ENCODE results near the gene SEC24C.
"Not testable (repeated sequence)": the region's sequence is repeated elsewhere in the genome, so short reads cannot be mapped to it uniquely, and the experiment has no call there.

Gene SEC24C

DNA sequence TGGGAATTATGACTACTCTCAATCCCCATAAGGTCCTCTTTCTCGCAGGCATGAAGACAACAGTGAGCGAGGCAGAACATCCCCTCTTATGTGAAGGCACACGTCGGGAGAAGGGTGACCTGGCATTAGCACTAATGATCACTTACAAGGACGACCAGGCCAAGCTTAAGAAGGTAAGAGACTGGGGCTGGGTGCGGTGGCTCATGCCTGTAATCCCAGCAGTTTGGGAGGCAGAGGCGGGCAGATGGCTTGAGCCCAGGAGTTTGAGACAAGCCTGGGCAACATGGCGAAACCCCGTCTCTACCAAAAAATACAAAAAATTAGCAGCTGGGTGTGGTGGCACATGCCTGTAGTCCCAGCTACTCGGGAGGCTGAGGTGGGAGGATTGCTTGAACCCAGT lies 51.3 kb downstream of the SEC24C start:
- not testable (repeated sequence) for DNase-seq

DNA sequence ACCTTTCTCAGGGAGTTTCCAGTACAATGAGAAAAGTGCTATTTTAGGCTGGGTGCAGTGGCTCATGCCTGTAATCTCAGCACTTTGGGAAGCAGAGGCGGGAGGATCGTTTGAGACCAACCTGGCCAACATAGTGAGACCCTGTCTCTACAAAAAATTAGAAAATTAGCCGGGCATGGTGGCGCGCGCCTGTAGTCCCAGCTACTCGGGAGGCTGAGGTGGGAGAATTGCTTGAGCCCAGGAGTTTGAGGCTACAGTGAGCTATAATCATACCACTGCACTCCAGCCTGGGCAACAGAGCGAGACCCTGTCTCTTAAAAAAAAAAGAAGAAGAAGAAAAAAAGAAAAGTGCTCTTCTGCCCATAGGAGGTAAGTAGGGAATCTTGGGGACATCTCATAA lies 51.9 kb downstream of the SEC24C start:
- not testable (repeated sequence) for DNase-seq

DNA sequence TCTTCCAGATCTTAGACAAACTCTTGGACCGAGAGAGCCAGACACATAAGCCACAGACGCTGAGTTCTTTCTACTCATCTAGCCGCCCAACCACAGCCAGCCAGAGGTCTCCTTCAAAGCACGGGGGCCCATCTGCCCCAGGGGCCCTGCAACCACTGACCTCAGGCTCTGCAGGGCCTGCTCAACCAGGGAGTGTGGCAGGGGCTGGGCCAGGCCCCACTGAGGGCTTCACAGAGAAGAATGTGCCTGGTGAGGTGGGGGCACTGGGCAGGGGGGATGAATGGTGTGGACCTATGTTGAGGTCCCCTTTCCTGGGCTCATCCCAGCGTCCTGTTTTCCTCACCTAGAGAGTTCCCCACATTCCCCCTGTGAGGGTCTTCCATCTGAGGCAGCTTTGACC lies 52.6 kb downstream of the SEC24C start:
- DNase-seq = no peak

DNA sequence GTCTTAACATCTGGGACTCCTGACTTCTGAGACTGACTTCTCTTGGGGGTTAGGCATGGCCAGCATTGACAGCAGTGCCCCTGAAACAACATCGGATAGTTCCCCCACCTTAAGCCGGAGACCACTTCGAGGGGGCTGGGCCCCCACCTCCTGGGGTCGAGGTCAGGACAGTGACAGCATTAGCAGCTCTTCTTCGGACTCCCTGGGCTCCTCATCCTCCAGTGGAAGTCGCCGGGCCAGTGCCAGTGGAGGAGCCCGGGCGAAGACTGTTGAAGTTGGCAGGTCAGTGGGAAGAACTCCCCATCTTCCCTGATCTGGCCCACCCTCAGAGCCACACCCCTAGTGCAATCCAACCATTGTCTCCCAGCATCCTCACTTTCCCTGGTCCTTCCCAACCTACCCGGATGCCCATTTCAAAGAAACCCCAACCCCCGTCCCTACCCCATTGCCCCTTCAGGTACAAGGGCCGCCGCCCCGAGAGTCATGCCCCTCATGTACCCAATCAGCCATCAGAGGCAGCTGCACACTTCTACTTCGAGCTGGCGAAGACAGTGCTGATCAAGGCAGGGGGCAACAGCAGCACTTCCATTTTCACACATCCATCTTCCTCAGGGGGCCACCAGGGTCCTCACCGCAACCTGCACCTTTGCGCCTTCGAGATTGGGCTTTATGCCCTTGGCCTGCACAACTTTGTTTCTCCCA lies 53.3 kb downstream of the SEC24C start:
- DNase-seq = no peak

DNA sequence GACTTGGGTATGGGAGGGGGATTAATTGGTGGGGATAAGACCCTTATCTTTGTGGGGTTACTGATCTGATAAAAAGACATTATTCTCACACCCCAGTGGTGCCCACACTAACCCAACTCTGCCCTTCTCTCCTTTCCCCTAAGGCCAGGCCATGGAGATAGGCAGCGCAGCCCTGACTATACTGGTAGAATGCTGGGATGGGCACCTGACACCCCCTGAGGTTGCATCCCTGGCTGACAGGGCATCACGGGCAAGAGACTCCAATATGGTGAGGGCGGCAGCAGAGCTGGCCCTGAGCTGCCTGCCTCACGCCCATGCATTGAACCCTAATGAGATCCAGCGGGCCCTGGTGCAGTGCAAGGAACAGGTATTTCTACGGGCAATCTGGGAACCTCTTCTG lies 53.9 kb downstream of the SEC24C start:
- DNase-seq = no peak

DNA sequence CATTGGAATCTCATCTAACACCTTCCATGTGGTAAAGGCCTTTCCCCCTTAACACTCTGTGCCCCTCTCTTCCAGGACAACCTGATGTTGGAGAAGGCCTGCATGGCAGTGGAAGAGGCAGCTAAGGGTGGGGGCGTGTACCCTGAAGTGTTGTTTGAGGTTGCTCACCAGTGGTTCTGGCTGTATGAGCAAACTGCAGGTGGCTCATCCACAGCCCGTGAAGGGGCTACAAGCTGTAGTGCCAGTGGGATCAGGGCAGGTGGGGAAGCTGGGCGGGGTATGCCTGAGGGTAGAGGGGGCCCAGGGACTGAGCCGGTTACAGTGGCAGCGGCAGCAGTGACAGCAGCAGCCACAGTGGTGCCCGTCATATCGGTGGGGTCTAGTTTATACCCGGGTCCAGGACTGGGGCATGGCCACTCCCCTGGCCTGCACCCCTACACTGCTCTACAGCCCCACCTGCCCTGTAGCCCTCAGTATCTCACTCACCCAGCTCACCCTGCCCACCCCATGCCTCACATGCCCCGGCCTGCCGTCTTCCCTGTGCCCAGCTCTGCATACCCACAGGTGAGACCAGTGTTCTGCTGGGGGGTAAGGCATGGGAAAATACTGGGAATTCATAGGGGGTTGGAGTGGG lies 54.9 kb downstream of the SEC24C start:
- DNase-seq = no peak

DNA sequence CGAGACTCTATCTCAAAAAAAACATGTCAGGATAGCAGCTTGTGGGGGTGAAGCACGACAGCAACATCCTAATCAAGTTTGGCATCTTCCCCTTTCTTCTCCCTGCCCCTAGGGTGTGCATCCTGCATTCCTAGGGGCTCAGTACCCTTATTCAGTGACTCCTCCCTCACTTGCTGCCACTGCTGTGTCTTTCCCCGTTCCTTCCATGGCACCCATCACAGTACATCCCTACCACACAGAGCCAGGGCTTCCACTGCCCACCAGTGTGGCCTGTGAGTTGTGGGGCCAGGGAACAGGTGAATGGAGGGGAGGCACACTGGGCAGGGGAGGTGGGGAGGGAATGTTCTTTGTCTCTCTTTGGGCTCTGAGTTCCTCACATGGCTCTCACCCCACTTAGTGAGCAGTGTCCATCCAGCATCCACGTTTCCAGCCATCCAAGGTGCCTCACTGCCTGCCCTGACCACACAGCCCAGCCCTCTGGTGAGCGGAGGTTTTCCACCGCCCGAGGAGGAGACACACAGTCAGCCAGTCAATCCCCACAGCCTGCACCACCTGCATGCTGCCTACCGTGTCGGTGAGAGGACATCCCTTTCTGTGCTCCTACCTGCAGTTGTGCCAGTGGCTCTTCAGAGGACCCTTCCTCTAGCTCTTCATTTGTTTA lies 55.9 kb downstream of the SEC24C start:
- no peak for DNase-seq

DNA sequence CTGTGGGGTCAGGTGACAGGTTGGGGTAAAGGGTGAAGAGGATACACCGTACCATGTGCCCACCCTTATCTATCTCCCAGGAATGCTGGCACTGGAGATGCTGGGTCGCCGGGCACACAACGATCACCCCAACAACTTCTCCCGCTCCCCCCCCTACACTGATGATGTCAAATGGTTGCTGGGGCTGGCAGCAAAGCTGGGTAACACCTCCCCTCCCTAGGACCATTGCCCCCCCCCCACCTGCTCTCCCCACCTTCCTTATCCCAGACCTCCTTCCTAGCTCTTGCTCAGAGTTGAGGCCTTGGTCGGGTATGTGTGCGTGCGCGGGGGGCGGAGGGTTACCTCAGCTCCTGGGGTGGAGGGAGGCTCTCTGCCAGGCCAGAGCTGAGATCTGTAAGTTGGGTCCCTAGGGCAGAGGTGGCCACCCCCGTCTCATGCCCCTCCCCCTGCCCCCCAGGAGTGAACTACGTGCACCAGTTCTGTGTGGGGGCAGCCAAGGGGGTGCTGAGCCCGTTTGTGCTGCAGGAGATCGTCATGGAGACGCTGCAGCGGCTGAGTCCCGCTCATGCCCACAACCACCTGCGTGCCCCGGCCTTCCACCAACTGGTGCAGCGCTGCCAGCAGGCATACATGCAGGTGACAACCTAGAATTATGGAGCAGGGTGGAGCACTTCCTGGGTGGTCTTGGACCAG lies 56.5 kb downstream of the SEC24C start:
- no peak for DNase-seq

DNA sequence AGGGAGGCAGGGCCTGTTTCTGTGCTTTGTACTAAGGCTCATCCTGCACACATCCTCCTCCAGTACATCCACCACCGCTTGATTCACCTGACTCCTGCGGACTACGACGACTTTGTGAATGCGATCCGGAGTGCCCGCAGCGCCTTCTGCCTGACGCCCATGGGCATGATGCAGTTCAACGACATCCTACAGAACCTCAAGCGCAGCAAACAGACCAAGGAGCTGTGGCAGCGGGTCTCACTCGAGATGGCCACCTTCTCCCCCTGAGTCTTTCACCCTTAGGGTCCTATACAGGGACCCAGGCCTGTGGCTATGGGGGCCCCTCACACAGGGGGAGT lies 57.0 kb downstream of the SEC24C start:
- no peak for DNase-seq

DNA sequence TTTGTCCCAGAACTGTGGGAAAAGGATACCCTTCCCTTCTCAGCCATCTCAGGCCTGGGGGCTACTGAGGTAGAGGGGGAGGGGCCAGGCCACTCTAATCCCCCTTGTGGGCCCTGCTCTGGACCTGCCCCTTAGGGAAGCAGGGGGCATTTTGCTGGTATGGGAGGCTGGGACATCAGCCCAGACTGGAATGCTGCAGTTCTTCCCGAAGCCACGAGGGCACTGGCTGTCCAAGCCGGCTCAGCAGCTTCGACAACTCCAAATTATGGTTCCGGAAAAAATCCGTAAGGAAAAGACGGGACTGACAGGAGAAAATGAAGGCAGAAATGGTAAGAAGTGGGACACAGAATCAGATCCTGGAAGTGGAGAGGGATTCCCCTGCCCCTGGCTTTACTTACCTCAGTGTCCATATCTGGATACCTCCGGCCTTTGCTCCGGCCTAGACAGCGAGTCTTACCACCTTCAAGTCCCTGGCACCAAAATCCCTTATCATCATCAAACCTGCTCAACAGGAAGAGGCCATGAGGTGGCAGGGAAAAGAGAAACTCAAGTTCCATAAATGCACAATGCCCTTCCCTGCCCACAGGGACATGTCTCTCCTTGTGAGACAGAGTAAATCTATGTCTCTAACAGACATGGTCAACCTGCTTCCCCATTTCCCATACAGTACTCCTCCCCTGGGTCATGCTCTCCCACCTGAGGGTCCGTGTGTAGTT lies 58.3 kb downstream of the SEC24C start:
- DNase-seq = no peak

DNA sequence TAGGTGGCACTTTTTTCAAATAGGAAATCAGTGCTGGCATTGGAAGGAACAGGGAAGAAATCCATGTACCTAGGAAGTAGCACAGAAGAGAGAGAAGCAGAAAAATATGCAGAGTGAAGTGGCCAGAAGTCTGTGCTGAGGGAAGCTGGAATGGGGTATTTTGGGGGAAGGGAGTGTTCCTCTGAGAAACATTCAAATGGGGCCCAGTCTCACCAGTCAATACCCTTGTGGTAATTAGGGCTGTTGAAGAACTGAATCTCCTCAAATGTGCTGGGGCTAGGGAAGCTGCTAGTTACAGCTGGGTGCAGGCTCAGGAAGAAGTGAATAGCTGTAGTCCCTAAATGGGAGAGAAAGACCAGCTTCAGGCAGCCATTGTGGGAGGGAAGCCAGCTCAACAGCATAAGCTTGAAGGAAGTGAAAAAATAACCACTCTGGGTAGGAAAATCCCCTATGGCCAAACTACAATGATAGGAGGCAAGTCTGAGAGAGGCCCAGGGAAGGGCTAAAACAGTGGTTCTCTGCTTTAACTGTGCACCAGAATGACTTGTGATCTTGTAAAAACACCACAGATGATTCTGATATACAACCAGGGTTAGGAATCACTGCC lies 59.6 kb downstream of the SEC24C start:
- no peak for DNase-seq

DNA sequence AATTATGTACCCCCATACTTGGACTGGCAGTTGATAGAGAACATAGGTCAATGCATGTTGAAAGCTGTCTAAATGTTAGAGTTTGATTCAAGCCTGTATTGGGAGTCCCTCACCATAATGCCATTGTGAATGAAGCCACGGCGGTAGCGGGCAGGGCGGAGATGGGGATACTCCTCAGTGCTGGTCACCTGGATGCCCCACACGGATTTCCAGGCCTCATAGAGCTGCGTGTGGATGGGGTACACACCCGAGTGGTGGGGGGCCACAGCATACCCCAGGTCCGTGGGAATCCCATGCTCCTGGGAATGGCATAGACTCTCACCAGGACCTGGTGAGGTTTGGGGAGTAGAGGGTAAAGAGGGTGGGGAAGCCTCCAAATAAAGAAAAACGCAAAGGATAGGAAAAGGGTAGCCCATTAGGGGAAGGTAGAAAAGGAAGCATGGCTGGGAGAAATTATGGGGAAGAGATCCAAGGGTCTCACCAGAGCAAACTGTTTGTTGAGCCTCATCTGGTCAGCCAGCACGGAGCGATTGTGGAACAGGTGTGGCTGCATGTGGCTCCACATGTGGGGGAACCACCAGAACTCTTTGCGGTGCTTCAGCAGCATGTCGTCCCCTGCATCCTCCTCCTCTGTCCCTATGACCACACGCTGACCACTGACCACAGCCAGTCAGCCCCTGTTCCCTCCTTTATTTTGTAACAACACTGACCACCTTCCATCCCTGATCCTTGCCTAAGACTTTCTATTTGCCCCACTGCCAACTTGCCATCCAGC lies 62.2 kb downstream of the SEC24C start:
- DNase-seq = no peak

DNA sequence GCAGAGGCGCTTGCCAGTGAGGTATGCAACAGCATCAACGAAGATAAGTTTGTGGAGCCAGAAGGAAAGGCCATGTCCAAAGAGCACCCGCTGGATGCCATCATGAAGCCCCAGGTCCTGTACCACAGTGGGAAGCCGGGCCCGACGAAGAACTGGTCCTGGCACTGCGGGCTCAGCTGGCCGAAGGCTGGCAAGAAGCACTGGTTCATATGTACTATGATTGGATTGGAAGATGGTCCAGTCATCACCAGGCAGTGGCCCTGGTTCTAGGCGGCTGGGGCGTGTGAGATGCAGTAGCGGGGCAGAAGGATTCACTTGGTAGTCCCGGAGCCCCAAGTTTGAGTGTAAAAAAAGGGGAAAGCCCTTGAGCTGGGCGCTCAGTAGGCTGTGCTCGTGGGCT lies 63.3 kb downstream of the SEC24C start:
- DNase-seq = no peak

DNA sequence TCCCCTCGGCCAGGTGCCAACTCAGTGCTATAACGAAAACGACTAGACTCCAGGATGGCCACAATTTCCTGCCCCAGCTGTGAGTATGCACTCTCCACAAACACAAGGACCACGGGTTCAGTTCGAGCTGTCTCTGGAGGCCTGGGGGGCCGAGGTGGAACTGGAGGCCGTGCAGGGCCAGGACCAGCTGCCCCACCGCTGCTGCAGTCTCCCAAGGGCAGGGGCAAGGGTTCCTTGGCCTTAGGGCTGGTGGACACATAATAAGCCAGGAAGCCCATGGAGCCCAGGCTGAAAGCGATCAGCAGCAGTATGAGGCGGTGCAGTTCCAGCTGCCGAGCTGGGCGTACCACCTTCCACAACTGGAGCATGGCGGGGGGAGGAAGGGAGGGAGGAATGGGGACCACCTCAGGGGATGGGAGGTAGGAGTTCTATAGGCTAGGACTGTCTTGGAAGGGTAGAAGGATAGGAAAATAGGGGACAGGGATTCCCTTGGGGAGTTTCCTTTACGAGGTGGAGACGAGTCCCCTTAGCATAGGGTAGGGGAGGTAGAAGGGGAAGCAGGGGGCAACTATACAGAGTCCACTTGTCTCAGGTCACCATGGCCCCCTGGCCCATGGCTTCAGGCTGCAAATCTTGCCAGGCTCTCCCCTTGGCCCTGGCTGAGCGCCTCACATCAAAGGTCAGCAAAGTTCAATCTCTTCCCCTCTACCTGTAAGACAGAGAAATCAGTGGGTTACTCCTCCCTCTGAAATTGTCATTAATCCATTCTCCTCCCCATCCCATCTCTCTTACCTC lies 64.0 kb downstream of the SEC24C start:
- DNase-seq = no peak

DNA sequence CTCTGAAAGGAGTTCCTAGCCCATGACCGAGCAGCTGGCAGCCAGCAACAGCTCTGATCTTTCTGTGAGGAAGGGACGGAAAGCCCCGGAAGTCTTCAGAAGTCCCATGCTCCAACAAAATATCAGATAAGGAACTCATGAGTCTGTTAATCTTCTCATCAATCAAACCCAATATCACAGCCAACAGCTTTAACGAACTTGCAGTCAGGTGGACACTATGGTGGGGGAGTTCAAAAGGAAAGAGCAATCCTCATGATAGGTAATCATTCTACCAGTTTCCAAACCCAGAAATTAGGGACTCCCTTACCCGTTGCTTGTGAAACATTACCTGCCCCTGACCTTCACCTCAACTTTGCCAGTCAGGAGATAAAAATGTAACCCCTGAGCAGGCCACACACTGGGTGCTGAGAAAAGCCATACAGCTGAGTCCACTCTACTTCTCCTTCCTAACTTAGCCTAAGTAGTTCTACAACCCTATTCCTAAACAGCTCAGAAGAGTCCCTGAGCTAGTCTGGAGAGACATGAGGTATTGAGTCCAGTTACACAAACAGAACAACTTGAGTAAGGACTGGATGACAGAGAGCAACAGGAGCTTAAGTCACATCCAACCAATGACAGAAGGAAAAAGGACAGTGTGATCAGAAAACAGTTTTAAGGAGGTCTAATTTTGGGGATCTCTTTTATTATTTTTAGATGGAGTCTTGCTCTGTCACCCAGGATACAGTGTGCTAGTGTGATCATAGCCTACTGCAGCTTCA lies 65.1 kb downstream of the SEC24C start:
- DNase-seq = no peak

DNA sequence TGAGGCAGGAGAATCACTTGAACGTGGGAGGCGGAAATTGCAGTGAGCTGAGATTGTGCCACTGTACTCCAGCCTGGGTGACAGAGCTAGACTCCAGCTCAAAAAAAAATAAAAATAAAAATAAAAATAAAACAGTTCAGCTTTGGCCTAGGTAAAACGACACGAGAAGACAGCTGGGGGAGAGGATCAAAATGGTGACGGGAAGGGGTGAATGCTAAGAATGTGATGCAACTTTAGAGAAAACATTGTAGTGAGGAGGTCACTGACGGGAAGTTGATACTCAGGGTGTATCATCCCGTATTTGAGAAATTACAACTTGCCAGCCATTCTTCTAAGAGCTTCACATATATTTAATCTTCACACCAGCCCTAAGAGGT lies 66.2 kb downstream of the SEC24C start:
- no peak for DNase-seq

DNA sequence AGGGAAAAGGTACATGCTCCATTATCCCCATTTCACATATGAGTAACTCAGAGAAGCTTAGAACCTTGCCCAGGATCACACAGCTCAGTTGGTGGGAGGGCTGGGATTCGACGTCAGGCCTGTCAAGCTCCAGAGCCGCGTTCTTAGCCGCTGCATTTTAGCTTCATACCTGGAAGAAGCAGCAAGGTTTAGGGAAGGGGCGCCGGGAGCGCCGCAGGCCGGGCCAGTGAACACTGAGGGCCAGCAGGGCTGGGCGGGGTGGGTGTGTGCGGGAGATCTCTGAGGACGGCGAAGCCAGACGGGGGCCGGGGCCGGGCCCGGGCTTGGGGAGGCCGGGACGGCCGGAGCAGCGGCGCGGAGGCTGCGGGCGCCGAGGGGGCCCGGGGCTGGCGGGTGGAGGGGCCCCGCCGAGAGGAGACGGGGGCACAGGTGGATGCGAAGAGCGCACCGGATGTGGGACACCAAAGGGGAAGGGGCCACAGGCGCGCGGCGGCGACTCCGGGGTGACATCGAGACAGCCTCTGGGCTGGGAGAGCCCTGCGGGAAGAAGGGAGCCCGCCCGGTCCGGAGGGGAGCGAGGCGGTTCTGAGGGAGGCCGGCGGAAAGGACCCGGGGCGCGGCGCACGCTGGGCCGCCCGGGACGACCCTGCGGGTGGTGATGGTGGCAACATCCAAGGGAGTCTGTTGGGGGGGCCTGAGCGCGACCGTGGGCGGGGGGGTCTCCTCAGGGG lies 66.7 kb downstream of the SEC24C start:
- DNase-seq = no peak

DNA sequence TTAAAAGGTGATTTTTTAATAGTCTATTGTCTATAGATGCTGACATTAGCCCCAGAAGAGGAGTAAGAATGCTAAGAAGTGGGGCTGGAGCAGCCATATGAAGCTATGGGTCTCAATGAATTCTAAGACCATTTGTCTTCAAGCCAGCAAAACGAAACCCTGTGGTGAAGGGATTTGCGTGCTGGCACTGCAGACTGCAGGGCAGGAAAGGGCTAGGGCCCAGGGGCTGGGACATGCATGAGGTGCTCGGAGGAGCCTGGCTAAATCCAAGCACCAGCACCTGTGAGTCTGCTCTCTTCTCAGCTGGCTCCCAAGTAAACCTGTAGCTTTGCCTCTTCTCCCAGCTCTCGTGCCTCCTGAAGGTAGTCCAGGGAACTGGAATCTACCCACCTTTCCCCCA lies 68.5 kb downstream of the SEC24C start:
- DNase-seq = no peak

DNA sequence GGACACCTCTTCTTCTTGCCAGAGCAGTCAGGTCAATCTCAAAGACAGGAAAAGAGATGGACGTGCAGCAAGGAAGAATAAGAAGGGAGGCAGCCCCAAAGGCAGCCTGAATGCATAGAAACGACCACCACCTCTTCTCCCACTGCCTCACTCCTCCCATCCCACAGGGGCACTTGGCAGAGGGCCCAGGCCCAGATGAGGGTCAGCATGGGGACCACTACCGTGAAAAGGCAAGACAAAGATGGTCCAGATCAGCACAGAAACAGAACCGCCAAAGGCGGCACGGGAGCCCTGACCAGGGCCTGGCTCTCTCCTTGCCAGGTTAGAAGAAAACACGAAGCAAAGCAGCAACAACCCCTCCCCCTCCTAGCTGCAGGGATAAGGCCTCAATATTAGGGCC lies 69.2 kb downstream of the SEC24C start:
- no peak for DNase-seq
